Upper lobe of right lung (tissue), 1 donor: ENCODE results near the gene PTPRK. TPM values are rescaled to one million over a fixed set of nuclear protein-coding genes. Genes with fewer than 3 reads are reported as not detected.

Experiments
- ATAC-seq: fragments of 200-7000 bp; cut with Tn5 transposase; one replicate; pipeline ENCODE4 v1.9.1; 2020; ENCODE audit warnings: mild to moderate bottlenecking, moderate library complexity
- DNase-seq: peaks from one replicate; pipeline ENCODE4 v3.0.0-alpha.2; 2020
- H3K27ac ChIP-seq: fragments of 200-600 bp; one replicate; pipeline ENCODE4 v1.8.0; 2022
- H3K27me3 ChIP-seq: fragments of 200-600 bp; one replicate; pipeline ENCODE4 v1.8.0; 2022; ENCODE audit warnings: mild to moderate bottlenecking
- H3K36me3 ChIP-seq: fragments of 200-600 bp; one replicate; pipeline ENCODE4 v1.8.0; 2022
- H3K4me1 ChIP-seq: fragments of 200-600 bp; one replicate; pipeline ENCODE4 v1.8.0; 2022
- H3K4me3 ChIP-seq: fragments of 200-600 bp; one replicate; pipeline ENCODE4 v1.8.0; 2022; ENCODE audit warnings: mild to moderate bottlenecking
- H3K9me3 ChIP-seq: fragments of 200-600 bp; one replicate; pipeline ENCODE4 v1.8.0; 2022
- intact Hi-C: fragments of 100-400 bp; cut with DNase I; formaldehyde crosslinking; loops from one replicate; pipeline ENCODE4 v1.11.0; 2022
- total RNA-seq: library from RNA; stranded (reverse); fragmentation: NEBNext Ultra II Directional; extraction: Animal tissue kit (Norgen Biotek cat#: 25700); gene quantifications from one replicate; pipeline ENCODE4 v1.2.1, GENCODE V29; 2021
- TF ChIP-seq, protein P1 (sequence below): fragments of 200-600 bp; IDR thresholded peaks from one replicate; pipeline ENCODE4 v1.8.0; 2022; ENCODE audit warnings: antibody characterized with exemption
- donor health status: DM: no; HTN: yes; CAD: no; lungs with severe emphysema.

Gene PTPRK
- total RNA-seq, 1 donor from 2014 or later = 64.6 TPM

- Histone ChIP-seq H3K4me1 (no peaks in the 10 kb centered on the region), H3K36me3 (no peaks in the 10 kb centered on the region), H3K4me3 (no peak overlapping the region), H3K27ac (no peak overlapping the region), H3K27me3 (no peaks in the 10 kb centered on the region), H3K9me3 (no peaks in the 10 kb centered on the region)
- TF ChIP-seq, protein P1, sequence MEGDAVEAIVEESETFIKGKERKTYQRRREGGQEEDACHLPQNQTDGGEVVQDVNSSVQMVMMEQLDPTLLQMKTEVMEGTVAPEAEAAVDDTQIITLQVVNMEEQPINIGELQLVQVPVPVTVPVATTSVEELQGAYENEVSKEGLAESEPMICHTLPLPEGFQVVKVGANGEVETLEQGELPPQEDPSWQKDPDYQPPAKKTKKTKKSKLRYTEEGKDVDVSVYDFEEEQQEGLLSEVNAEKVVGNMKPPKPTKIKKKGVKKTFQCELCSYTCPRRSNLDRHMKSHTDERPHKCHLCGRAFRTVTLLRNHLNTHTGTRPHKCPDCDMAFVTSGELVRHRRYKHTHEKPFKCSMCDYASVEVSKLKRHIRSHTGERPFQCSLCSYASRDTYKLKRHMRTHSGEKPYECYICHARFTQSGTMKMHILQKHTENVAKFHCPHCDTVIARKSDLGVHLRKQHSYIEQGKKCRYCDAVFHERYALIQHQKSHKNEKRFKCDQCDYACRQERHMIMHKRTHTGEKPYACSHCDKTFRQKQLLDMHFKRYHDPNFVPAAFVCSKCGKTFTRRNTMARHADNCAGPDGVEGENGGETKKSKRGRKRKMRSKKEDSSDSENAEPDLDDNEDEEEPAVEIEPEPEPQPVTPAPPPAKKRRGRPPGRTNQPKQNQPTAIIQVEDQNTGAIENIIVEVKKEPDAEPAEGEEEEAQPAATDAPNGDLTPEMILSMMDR = no peak
- no peak for DNase-seq
- ATAC-seq = no peak
- intact Hi-C loops = no loop called here
Observed at GRCh38 chr6:127949251-127949650, 571.1 kb downstream of the PTPRK start.

- Histone ChIP-seq H3K9me3 (no peaks in the 10 kb centered on the region), H3K4me3 (no peak overlapping the region), H3K27ac (no peak overlapping the region), H3K36me3 (no peaks in the 10 kb centered on the region), H3K4me1 (no peaks in the 10 kb centered on the region), H3K27me3 (no peaks in the 10 kb centered on the region)
- ATAC-seq = no peak
- TF ChIP-seq, protein P1 = no peak
- intact Hi-C loops = no loop called here
- DNase-seq = no peak
Observed at GRCh38 chr6:127946388-127946787, 574.0 kb downstream of the PTPRK start.

- Histone ChIP-seq H3K27me3 (no peaks in the 10 kb centered on the region), H3K36me3 (no peaks in the 10 kb centered on the region), H3K4me1 (no peaks in the 10 kb centered on the region), H3K27ac (no peak overlapping the region), H3K9me3 (no peaks in the 10 kb centered on the region), H3K4me3 (no peak overlapping the region)
- TF ChIP-seq, protein P1 = no peak
- intact Hi-C loops = no loop called here
- ATAC-seq (no peak), DNase-seq (no peak)
Observed at GRCh38 chr6:127945434-127946097, 574.8 kb downstream of the PTPRK start.

DNA sequence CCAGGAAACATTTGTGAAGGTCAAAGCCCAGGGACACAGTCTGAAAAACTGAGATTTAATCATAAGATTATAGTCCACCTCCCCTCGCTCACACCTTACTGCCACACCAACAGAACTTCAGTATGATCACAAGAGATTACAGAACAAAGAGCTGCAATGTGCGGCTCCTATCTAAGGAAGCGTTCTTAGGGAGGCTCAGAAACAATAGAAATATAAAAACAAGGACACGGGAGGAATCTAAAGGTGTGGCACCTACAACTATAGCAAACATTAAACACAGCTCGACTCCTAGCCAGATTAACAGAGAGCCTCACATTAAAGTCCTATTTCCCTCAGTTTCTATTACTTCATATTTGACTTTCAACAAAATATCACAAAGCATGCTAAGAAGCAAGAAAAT is 579.2 kb downstream of the PTPRK start:
- Histone ChIP-seq H3K4me1 (peaks cover 4% of the 10 kb centered on the region), H3K9me3 (no peaks in the 10 kb centered on the region), H3K36me3 (no peaks in the 10 kb centered on the region), H3K27ac (no peak overlapping the region), H3K27me3 (no peaks in the 10 kb centered on the region), H3K4me3 (no peak overlapping the region)
- intact Hi-C loops = no loop called here
- no peak for ATAC-seq
- no peak for DNase-seq
- TF ChIP-seq, protein P1 = no peak

DNA sequence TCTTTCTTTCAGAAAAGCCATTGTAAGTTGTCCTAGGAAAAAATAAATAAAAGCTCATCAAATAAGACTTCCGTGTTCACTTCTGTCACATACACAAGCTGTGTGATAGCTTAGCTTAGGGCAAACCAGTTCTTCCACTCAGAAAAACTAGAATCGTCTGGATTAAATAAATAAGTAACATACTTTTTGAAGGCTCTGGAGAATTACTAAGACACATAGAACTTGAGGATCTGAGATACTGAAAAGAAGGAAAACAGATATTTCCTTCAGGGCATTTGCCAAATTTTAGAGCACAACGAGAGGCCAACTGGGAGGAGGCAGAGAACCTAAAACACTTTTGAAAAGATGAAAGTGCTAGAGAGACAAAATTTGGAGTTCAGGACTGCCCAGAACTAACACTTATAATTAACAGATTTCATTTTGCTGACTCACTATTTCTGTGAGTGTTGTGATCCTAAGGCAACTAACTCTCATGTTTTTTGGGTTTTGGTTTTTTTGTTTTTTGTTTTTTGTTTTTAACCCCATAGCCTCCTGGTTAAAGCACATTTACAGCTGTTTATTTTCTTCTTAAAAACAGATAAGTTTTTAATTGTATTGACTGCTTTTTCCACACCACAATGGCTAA is 580.8 kb downstream of the PTPRK start:
- intact Hi-C loops = no loop called here
- no peaks in the 10 kb centered on the region for H3K27me3 ChIP-seq
- TF ChIP-seq, protein P1 = no peak
- H3K27ac ChIP-seq = peak overlapping the region; percentile 21
- no peak overlapping the region for H3K4me3 ChIP-seq
- DNase-seq = no peak
- H3K36me3 ChIP-seq = no peaks in the 10 kb centered on the region
- H3K9me3 ChIP-seq = no peaks in the 10 kb centered on the region
- H3K4me1 ChIP-seq = peaks cover 4% of the 10 kb centered on the region
- peak; percentile 45 for ATAC-seq
